K562 (cell line): ENCODE measurements around the gene FAM53C. TPM values are rescaled to one million over a fixed set of nuclear protein-coding genes. Genes with fewer than 3 reads are reported as not detected.

Experiments
- CBX8 ChIP-seq: fragments of 200-600 bp; sonication (generic); IDR thresholded peaks from 2 replicates; pipeline ENCODE4 v1.6.1; 2012; ENCODE audit warnings: borderline replicate concordance, mixed run types, low read depth, mild to moderate bottlenecking, moderate library complexity, mixed read lengths, low read length, control low read depth, inconsistent platforms; ENCODE audit not compliant: poor library complexity, severe bottlenecking; ENCODE audit errors: extremely low read depth
- CHD1 ChIP-seq: fragments of 200-600 bp; sonication (generic); IDR thresholded peaks from one replicate; pipeline ENCODE4 v1.6.1; 2012; ENCODE audit warnings: mild to moderate bottlenecking, moderate library complexity, low read length, inconsistent platforms
- ELF1 ChIP-seq: fragments of 200-800 bp; sonication (Bioruptor generic); IDR thresholded peaks from 2 replicates; pipeline ENCODE4 v1.6.1; 2016; ENCODE audit warnings: missing genetic modification characterization, missing compliant biosample characterization
- ESRRA ChIP-seq: fragments of 450-650 bp; IDR thresholded peaks from 2 replicates; pipeline ENCODE4 v1.6.1; 2014; ENCODE audit warnings: low read depth, mild to moderate bottlenecking, moderate library complexity, borderline replicate concordance
- FOXJ3 ChIP-seq: sonication (generic); formaldehyde crosslinking; IDR thresholded peaks from 2 replicates; pipeline ENCODE4 v1.4.0; 2020; ENCODE audit warnings: mild to moderate bottlenecking, missing genetic modification reagents
- FOXK1 ChIP-seq: sonication (generic); formaldehyde crosslinking; IDR thresholded peaks from 2 replicates; pipeline ENCODE4 v1.8.0; 2022; ENCODE audit warnings: missing genetic modification reagents, mild to moderate bottlenecking, borderline replicate concordance
- FOXM1 ChIP-seq, 2 experiments: fragments of 450-650 bp in 1 of 2; sonication (generic) in 1 of 2; formaldehyde crosslinking in 1 of 2; IDR thresholded peaks; 2 replicates each; pipeline versions ENCODE4 v1.6.1 to v1.9.0; 2017 to 2022; ENCODE audit warnings: low read depth in 2 of 2, mild to moderate bottlenecking in 2 of 2, missing genetic modification reagents in 1 of 2, moderate library complexity in 1 of 2
- GABPA ChIP-seq: fragments of 200-800 bp; sonication (Bioruptor generic); conservative IDR thresholded peaks from 2 replicates; pipeline ENCODE4 v1.6.1; 2016; ENCODE audit warnings: low read depth, missing genetic modification characterization, missing compliant biosample characterization
- KLF13 ChIP-seq: fragments of 450-650 bp; IDR thresholded peaks from 2 replicates; pipeline ENCODE4 v1.6.1; 2016; ENCODE audit warnings: missing genetic modification characterization, low read depth, mild to moderate bottlenecking, missing compliant biosample characterization, moderate library complexity, borderline replicate concordance
- NFE2L1 ChIP-seq: fragments of 450-650 bp; IDR thresholded peaks from 2 replicates; pipeline ENCODE4 v1.6.1; 2016; ENCODE audit warnings: missing genetic modification characterization, low read depth, mild to moderate bottlenecking, missing compliant biosample characterization, moderate library complexity, borderline replicate concordance
- NONO ChIP-seq, 2 experiments: fragments of 200-400 bp in 1 of 2; fragments of 450-650 bp in 1 of 2; formaldehyde crosslinking in 1 of 2; IDR thresholded peaks; 2 replicates each; pipeline ENCODE4 v1.6.1; 2017; ENCODE audit warnings: low read depth in 2 of 2, mild to moderate bottlenecking in 2 of 2, moderate library complexity in 2 of 2, low read length in 1 of 2
- SP2 ChIP-seq: IDR thresholded peaks from 2 replicates; pipeline ENCODE4 v1.6.1; 2011; ENCODE audit warnings: mild to moderate bottlenecking, low read depth, low read length, moderate library complexity; ENCODE audit not compliant: poor library complexity, severe bottlenecking; ENCODE audit errors: extremely low read depth
- TBL1XR1 ChIP-seq, 2 experiments: IDR thresholded peaks; 2 replicates each; pipeline ENCODE4 v1.6.1; 2012; ENCODE audit warnings: improper control_type of control experiment in 2 of 2, low read length in 2 of 2, mild to moderate bottlenecking in 1 of 2
- TGIF2 ChIP-seq: sonication (generic); formaldehyde crosslinking; IDR thresholded peaks from 2 replicates; pipeline ENCODE4 v1.8.1; 2022; ENCODE audit warnings: mild to moderate bottlenecking, missing genetic modification reagents, moderate library complexity
- ZNF175 ChIP-seq: fragments of 200-800 bp; sonication (Bioruptor generic); IDR thresholded peaks from 2 replicates; pipeline ENCODE4 v1.6.1; 2016; ENCODE audit warnings: low read depth, mild to moderate bottlenecking, missing genetic modification characterization, missing compliant biosample characterization
- ZNF239 ChIP-seq: fragments of 250-450 bp; sonication (Bioruptor Pico); IDR thresholded peaks from 2 replicates; pipeline ENCODE4 v1.4.0; 2020; ENCODE audit warnings: mild to moderate bottlenecking
- ZNF644 ChIP-seq: fragments of 200-800 bp; sonication (Bioruptor generic); IDR thresholded peaks from 2 replicates; pipeline ENCODE4 v1.6.1; 2016; ENCODE audit warnings: low read depth, missing genetic modification characterization, missing compliant biosample characterization
- ZSCAN29 ChIP-seq: fragments of 450-650 bp; IDR thresholded peaks from 2 replicates; pipeline ENCODE4 v1.6.1; 2017
- polyA plus RNA-seq, 8 experiments: library from polyadenylated mRNA; depleted of rRNA in 4 of 8; stranded (reverse) in 5 of 8; unstranded in 3 of 8; fragments of >200 nt; fragmentation: Nextera tagmentation in 2 of 8; fragmentation: Illumina TruSeq in 1 of 8; extraction: Ambion mirVana in 2 of 8; extraction: Trizol in 1 of 8; gene quantifications; 2 replicates each; pipeline versions ENCODE4 v1.2.1 to v1.2.3, GENCODE V29; 2011 to 2014; ENCODE audit warnings: inconsistent platforms in 1 of 8, missing spikeins in 1 of 8
- total RNA-seq, 7 experiments: library from RNA; depleted of rRNA in 6 of 7; stranded (reverse); fragments of >200 nt in 6 of 7; fragmentation: Illumina TruSeq in 2 of 7; extraction: Trizol in 2 of 7; gene quantifications; 2 replicates each; pipeline versions ENCODE4 v1.2.1 to v1.2.3, GENCODE V29; 2011 to 2021; ENCODE audit warnings: low replicate concordance in 1 of 7
- TF ChIP-seq, protein P1 (sequence below): fragments of 250-450 bp; sonication (Bioruptor Pico); IDR thresholded peaks from 2 replicates; pipeline ENCODE4 v1.8.0; 2022; ENCODE audit warnings: inconsistent platforms, mild to moderate bottlenecking, moderate library complexity, borderline replicate concordance
- TF ChIP-seq, protein P2 (sequence below), 2 experiments: fragments of 450-650 bp; IDR thresholded peaks; 2 replicates each; pipeline ENCODE4 v1.6.1; 2016
- TF ChIP-seq, protein P3 (sequence below): fragments of 450-650 bp; formaldehyde crosslinking; IDR thresholded peaks from 2 replicates; pipeline ENCODE4 v1.4.0; 2020; ENCODE audit warnings: mild to moderate bottlenecking, mixed read lengths

Gene FAM53C
- total and polyA plus RNA-seq, 9 of the 15 experiments (the other 6 are each of a cell fraction or from before 2014, with no cell fraction given), result 9.7 to 38.5 (median 25.2) TPM

DNA sequence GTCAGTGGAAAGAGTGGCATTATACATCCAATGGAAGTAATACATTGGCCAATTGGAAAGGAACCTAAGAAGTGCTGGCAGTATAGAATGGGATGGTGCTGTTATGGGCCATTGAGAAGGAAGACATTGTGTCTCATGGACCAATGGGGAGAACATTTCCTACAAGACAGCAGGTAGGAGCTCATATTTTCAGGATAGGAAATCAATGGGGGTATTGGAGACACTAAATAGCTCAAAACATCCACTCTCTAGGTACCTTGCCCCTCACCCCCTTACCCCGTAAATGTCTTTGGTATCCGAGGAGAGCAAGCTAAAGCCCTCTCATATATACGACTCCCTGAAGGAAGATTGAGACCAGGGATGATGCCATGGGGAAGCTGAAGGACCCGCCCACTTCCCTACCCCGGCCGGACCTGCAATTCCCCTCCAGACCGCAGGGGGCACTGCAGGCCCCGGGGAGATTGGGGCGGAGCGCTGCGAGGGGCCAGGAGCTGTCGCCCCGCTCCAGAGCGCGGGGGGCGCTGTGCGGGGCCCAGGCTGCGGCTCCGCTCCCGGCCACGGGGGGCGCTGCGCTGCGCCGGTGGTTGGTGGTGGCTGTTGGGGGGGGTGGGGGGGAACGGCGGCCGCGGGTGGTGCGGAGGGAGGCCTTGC, 14.1 kb downstream of the FAM53C start, which contains the start of gene KDM3B (continued):
- TF ChIP-seq FOXK1 (CRISPR knock-in tag), result peak; percentile 46; the same call in 1 of the 2 replicates
- TF ChIP-seq, protein P1, sequence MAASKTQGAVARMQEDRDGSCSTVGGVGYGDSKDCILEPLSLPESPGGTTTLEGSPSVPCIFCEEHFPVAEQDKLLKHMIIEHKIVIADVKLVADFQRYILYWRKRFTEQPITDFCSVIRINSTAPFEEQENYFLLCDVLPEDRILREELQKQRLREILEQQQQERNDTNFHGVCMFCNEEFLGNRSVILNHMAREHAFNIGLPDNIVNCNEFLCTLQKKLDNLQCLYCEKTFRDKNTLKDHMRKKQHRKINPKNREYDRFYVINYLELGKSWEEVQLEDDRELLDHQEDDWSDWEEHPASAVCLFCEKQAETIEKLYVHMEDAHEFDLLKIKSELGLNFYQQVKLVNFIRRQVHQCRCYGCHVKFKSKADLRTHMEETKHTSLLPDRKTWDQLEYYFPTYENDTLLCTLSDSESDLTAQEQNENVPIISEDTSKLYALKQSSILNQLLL (CRISPR knock-in tag), result no peak
- TF ChIP-seq ZNF175, result no peak
- peak; percentile 92 for TF ChIP-seq SP2
- TF ChIP-seq, protein P2, sequence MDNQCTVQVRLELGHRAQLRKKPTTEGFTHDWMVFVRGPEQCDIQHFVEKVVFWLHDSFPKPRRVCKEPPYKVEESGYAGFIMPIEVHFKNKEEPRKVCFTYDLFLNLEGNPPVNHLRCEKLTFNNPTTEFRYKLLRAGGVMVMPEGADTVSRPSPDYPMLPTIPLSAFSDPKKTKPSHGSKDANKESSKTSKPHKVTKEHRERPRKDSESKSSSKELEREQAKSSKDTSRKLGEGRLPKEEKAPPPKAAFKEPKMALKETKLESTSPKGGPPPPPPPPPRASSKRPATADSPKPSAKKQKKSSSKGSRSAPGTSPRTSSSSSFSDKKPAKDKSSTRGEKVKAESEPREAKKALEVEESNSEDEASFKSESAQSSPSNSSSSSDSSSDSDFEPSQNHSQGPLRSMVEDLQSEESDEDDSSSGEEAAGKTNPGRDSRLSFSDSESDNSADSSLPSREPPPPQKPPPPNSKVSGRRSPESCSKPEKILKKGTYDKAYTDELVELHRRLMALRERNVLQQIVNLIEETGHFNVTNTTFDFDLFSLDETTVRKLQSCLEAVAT (IDR thresholded peaks at IDR 0.05), result peak in 1 of 2 experiments; percentile 64; a peak in 1 of 4 replicates
- TF ChIP-seq TBL1XR1 (IDR thresholded peaks at IDR 0.05; ENCODE audit: low read length in 2 of 2), result peak; percentile 27 to 44; a peak in 1 of 4 replicates
- peak; percentile 31; the same call in 1 of the 2 replicates for TF ChIP-seq ELF1
- no peak for TF ChIP-seq CHD1
- TF ChIP-seq, protein P3, sequence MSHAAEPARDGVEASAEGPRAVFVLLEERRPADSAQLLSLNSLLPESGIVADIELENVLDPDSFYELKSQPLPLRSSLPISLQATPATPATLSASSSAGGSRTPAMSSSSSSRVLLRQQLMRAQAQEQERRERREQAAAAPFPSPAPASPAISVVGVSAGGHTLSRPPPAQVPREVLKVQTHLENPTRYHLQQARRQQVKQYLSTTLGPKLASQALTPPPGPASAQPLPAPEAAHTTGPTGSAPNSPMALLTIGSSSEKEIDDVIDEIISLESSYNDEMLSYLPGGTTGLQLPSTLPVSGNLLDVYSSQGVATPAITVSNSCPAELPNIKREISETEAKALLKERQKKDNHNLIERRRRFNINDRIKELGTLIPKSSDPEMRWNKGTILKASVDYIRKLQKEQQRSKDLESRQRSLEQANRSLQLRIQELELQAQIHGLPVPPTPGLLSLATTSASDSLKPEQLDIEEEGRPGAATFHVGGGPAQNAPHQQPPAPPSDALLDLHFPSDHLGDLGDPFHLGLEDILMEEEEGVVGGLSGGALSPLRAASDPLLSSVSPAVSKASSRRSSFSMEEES (CRISPR knock-in tag), result no peak
- no peak for TF ChIP-seq NFE2L1 (tag)
- TF ChIP-seq ESRRA, result peak; percentile 71; the same call in 1 of the 2 replicates
- TF ChIP-seq ZNF239 (CRISPR knock-in tag), result no peak
- TF ChIP-seq GABPA, result no peak; the same call in 1 of the 2 replicates
- peak; percentile 72 for TF ChIP-seq FOXM1 (IDR thresholded peaks at IDR 0.05; ENCODE audit: low read depth)
- no peak for TF ChIP-seq FOXM1 (CRISPR knock-in tag; IDR thresholded peaks at IDR 0.05; ENCODE audit: low read depth)
- no peak for TF ChIP-seq ZNF644
- no peak for TF ChIP-seq FOXJ3 (CRISPR knock-in tag)
- no peak for TF ChIP-seq ZSCAN29
- TF ChIP-seq TGIF2 (CRISPR knock-in tag), result peak; percentile 84; the same call in 1 of the 2 replicates
- TF ChIP-seq NONO (IDR thresholded peaks at IDR 0.05; ENCODE audit: low read depth in 2 of 2, low read length in 1 of 2), result peak in 1 of 2 experiments; percentile 94; a peak in 2 of 4 replicates
- no peak for TF ChIP-seq CBX8
- TF ChIP-seq KLF13, result peak; percentile 90
